GM23338 (cell line): ENCODE data around the gene TBC1D5. TPM values are rescaled to one million over a fixed set of nuclear protein-coding genes. Genes with fewer than 3 reads are reported as not detected.

ENCODE experiments used
- ATAC-seq: fragments of 200-7000 bp; cut with Tn5 transposase; 3 replicates; pipeline ENCODE4 v1.9.1; 2020
- DNase-seq: peaks from one replicate; pipeline ENCODE4 v3.0.0-alpha.2; 2015; ENCODE audit warnings: low spot score
- H2AFZ ChIP-seq: fragments of 200-600 bp; sonication (generic); 2 replicates; pipeline ENCODE4 v1.8.0; 2016; ENCODE audit warnings: antibody characterized with exemption, mild to moderate bottlenecking, moderate library complexity
- H3F3A ChIP-seq: fragments of 200-600 bp; sonication (generic); replicated peaks from 2 replicates; pipeline ENCODE4 v1.8.0; 2017; ENCODE audit warnings: antibody characterized with exemption, mixed run types, low read depth
- H3K27ac ChIP-seq: fragments of 200-600 bp; sonication (generic); 2 replicates; pipeline ENCODE4 v1.6.1; 2016; ENCODE audit warnings: low read depth
- H3K27me3 ChIP-seq: fragments of 200-600 bp; sonication (generic); 2 replicates; pipeline ENCODE4 v1.8.0; 2016; ENCODE audit warnings: mild to moderate bottlenecking, mixed run types, moderate library complexity; ENCODE audit not compliant: insufficient read depth
- H3K36me3 ChIP-seq: fragments of 200-600 bp; sonication (generic); 2 replicates; pipeline ENCODE4 v1.8.0; 2016; ENCODE audit warnings: mild to moderate bottlenecking; ENCODE audit not compliant: insufficient read depth
- H3K4me1 ChIP-seq: fragments of 200-600 bp; sonication (generic); 2 replicates; pipeline ENCODE4 v1.8.0; 2016; ENCODE audit warnings: mild to moderate bottlenecking, moderate library complexity; ENCODE audit not compliant: insufficient read depth
- H3K4me2 ChIP-seq: fragments of 200-600 bp; sonication (generic); 2 replicates; pipeline ENCODE4 v1.7.1; 2017; ENCODE audit warnings: mixed run types
- H3K4me3 ChIP-seq: fragments of 200-600 bp; sonication (generic); 2 replicates; pipeline ENCODE4 v1.6.1; 2016; ENCODE audit warnings: mixed run types
- H3K79me2 ChIP-seq: fragments of 200-600 bp; sonication (generic); replicated peaks from 2 replicates; pipeline ENCODE4 v1.8.0; 2017; ENCODE audit warnings: mild to moderate bottlenecking; ENCODE audit not compliant: insufficient read depth
- H3K9me2 ChIP-seq: fragments of 200-600 bp; sonication (generic); 2 replicates; pipeline ENCODE4 v1.8.0; 2017; ENCODE audit not compliant: insufficient read depth
- H4K20me1 ChIP-seq: fragments of 200-600 bp; sonication (generic); replicated peaks from 2 replicates; pipeline ENCODE4 v1.8.0; 2017; ENCODE audit warnings: mild to moderate bottlenecking; ENCODE audit not compliant: insufficient read depth
- H3K27ac Mint-ChIP-seq: 2 replicates; pipeline ENCODE4 v1.8.0; 2020; ENCODE audit warnings: inconsistent platforms, mild to moderate bottlenecking, moderate library complexity, mixed read lengths
- H3K27me3 Mint-ChIP-seq: 3 replicates; pipeline ENCODE4 v1.8.0; 2022; ENCODE audit warnings: low read depth, mild to moderate bottlenecking, moderate library complexity, mixed read lengths, inconsistent platforms; ENCODE audit not compliant: insufficient read depth, poor library complexity
- H3K36me3 Mint-ChIP-seq: 3 replicates; pipeline ENCODE4 v1.8.0; 2021; ENCODE audit warnings: low read depth, mild to moderate bottlenecking, inconsistent platforms, moderate library complexity, mixed read lengths
- H3K4me1 Mint-ChIP-seq: 3 replicates; pipeline ENCODE4 v1.8.0; 2020; ENCODE audit warnings: mild to moderate bottlenecking, inconsistent platforms, mixed read lengths
- H3K4me3 Mint-ChIP-seq: 3 replicates; pipeline ENCODE4 v1.8.0; 2021; ENCODE audit warnings: moderate library complexity, mild to moderate bottlenecking, inconsistent platforms, mixed read lengths
- H3K9me3 Mint-ChIP-seq: 3 replicates; pipeline ENCODE4 v1.8.0; 2020; ENCODE audit warnings: moderate library complexity, mild to moderate bottlenecking, inconsistent platforms, mixed read lengths
- CREB1 ChIP-seq: fragments of 250-450 bp; sonication (Bioruptor Pico); IDR thresholded peaks from 2 replicates; pipeline ENCODE4 v1.5.0; 2020; ENCODE audit warnings: low read depth, mild to moderate bottlenecking, moderate library complexity
- CTCF ChIP-seq, 2 experiments: fragments of 200-600 bp in 1 of 2; sonication (generic) in 1 of 2; conservative IDR thresholded peaks; 2 replicates each; pipeline versions ENCODE4 v1.5.1 to v1.6.1; 2016 to 2017; ENCODE audit warnings: antibody characterized with exemption in 2 of 2, low read depth in 2 of 2, mild to moderate bottlenecking in 2 of 2, moderate library complexity in 1 of 2
- ETS1 ChIP-seq: IDR thresholded peaks from 2 replicates; pipeline ENCODE4 v1.6.1; 2016; ENCODE audit warnings: antibody characterized with exemption
- EZH2 ChIP-seq: fragments of 200-600 bp; sonication (generic); IDR thresholded peaks from one replicate; pipeline ENCODE4 v1.8.0; 2017; ENCODE audit warnings: antibody characterized with exemption, mild to moderate bottlenecking, low read depth; ENCODE audit not compliant: unreplicated experiment
- EZH2phosphoT487 ChIP-seq: fragments of 200-600 bp; sonication (generic); IDR thresholded peaks from one replicate; pipeline ENCODE4 v1.8.1; 2018; ENCODE audit warnings: antibody characterized with exemption; ENCODE audit not compliant: unreplicated experiment
- JUNB ChIP-seq: IDR thresholded peaks from one replicate; pipeline ENCODE4 v1.6.1; 2016; ENCODE audit warnings: antibody characterized with exemption; ENCODE audit not compliant: unreplicated experiment
- NANOG ChIP-seq: IDR thresholded peaks from 2 replicates; pipeline ENCODE4 v1.6.1; 2016; ENCODE audit warnings: antibody characterized with exemption, borderline replicate concordance
- POLR2AphosphoS5 ChIP-seq: IDR thresholded peaks from 2 replicates; pipeline ENCODE4 v1.6.1; 2016; ENCODE audit warnings: antibody characterized with exemption, low read depth
- REST ChIP-seq: IDR thresholded peaks from one replicate; pipeline ENCODE4 v1.6.1; 2018; ENCODE audit warnings: antibody characterized with exemption; ENCODE audit not compliant: unreplicated experiment
- STAT1 ChIP-seq: IDR thresholded peaks from one replicate; pipeline ENCODE4 v1.6.1; 2016; ENCODE audit warnings: antibody characterized with exemption; ENCODE audit not compliant: unreplicated experiment
- ZNF114 ChIP-seq: fragments of 250-450 bp; sonication (Bioruptor Pico); IDR thresholded peaks from 2 replicates; pipeline ENCODE4 v1.5.0; 2020; ENCODE audit warnings: mild to moderate bottlenecking, moderate library complexity
- ZNF331 ChIP-seq: fragments of 250-450 bp; sonication (Bioruptor Pico); IDR thresholded peaks from 2 replicates; pipeline ENCODE4 v1.5.0; 2020; ENCODE audit warnings: low read depth, mild to moderate bottlenecking, moderate library complexity
- ZNF462 ChIP-seq: fragments of 250-450 bp; sonication (Bioruptor Pico); IDR thresholded peaks from 2 replicates; pipeline ENCODE4 v1.5.0; 2020; ENCODE audit warnings: mild to moderate bottlenecking, moderate library complexity
- polyA plus RNA-seq: library from polyadenylated mRNA; unstranded; fragments of >200 nt; fragmentation: Nextera tagmentation; extraction: Ambion mirVana; gene quantifications from 2 replicates; pipeline ENCODE4 v1.2.1, GENCODE V29; 2016
- total RNA-seq: library from RNA; depleted of rRNA; stranded (reverse); fragments of >200 nt; shearing (Covaris generic); gene quantifications from 2 replicates; pipeline ENCODE4 v1.2.3, GENCODE V29; 2014

Gene TBC1D5
- total and polyA plus RNA-seq, 2 experiments from 2014 or later, result 21.8 to 48.1 TPM

DNA sequence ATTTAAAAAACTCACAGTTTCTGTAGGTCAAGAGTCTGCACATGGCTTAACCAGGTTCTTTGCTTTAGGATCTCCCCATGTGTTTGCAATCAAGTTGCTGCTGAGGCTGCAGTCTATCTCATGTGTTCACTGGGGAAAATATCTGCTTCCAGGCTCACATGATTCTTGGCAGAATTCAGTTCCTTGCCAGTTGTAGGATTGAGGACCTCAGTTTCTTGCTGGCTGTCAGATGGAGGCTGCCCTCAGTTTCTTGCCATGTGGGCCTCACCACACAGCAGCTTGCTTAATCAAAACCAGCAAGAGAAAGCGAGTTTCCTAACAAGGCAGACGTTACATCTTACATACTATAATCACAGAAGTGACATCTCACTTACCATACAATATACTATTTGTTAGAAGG is 10.0 kb upstream of the TBC1D5 start (continued):
- TF ChIP-seq ETS1 (no peak), EZH2 (no peak), JUNB (no peak), ZNF331 (CRISPR knock-in tag) (no peak), POLR2AphosphoS5 (no peak), EZH2phosphoT487 (no peak), NANOG (no peak), CTCF (conservative IDR thresholded peaks at IDR 0.05; ENCODE audit: low read depth in 2 of 2) (no peak), ZNF114 (CRISPR knock-in tag) (no peak), STAT1 (no peak), REST (no peak), CREB1 (CRISPR knock-in tag) (no peak)

GRCh38 chr3:17749705-17750293 is 7.4 kb upstream of the TBC1D5 start:
- Mint-ChIP-seq H3K27me3 (peaks cover 2% of the 10 kb centered on the region), H3K36me3 (no peaks in the 10 kb centered on the region), H3K9me3 (no peaks in the 10 kb centered on the region), H3K4me3 (no peak overlapping the region), H3K27ac (no peak overlapping the region), H3K4me1 (peaks cover 7% of the 10 kb centered on the region)
- no peaks in the 10 kb centered on the region for H3K36me3 ChIP-seq
- no peak overlapping the region for H2AFZ ChIP-seq
- no peaks in the 10 kb centered on the region for H3K27me3 ChIP-seq
- no peak overlapping the region for H3K27ac ChIP-seq
- H4K20me1 ChIP-seq, result no peaks in the 10 kb centered on the region
- no peaks in the 10 kb centered on the region for H3F3A ChIP-seq
- no peaks in the 10 kb centered on the region; the same call in 1 of the 2 replicates for H3K9me2 ChIP-seq
- DNase-seq (no peak), ATAC-seq (no peak)
- no peaks in the 10 kb centered on the region for H3K4me1 ChIP-seq
- H3K79me2 ChIP-seq, result no peaks in the 10 kb centered on the region
- H3K4me2 ChIP-seq, result no peak overlapping the region
- H3K4me3 ChIP-seq, result no peak overlapping the region
- no peak for TF ChIP-seq POLR2AphosphoS5
- TF ChIP-seq EZH2, result no peak
- no peak for TF ChIP-seq ZNF462 (CRISPR knock-in tag)
